Mesothelial cell of epicardium (in vitro differentiated cells): Measurements from ENCODE around the gene SAFB2. TPM values are rescaled to one million over a fixed set of nuclear protein-coding genes. Genes with fewer than 3 reads are reported as not detected.
"Not testable (repeated sequence)": the region's sequence is repeated elsewhere in the genome, so short reads cannot be mapped to it uniquely, and the experiment has no call there.

Experiments used
- DNase-seq, 2 experiments: peaks; one replicate each; pipeline ENCODE4 v3.0.0; 2021; ENCODE audit warnings: low spot score in 2 of 2; ENCODE audit not compliant: unreplicated experiment in 2 of 2
- H3K27ac Mint-ChIP-seq: 2 replicates; pipeline ENCODE4 v1.8.0; 2021; ENCODE audit warnings: mixed read lengths
- H3K27me3 Mint-ChIP-seq: 2 replicates; pipeline ENCODE4 v1.8.0; 2021; ENCODE audit warnings: low read depth, mixed read lengths
- H3K36me3 Mint-ChIP-seq: 2 replicates; pipeline ENCODE4 v1.8.0; 2021; ENCODE audit warnings: mixed read lengths
- H3K4me1 Mint-ChIP-seq: 2 replicates; pipeline ENCODE4 v1.8.0; 2021; ENCODE audit warnings: mixed read lengths
- H3K4me3 Mint-ChIP-seq: 2 replicates; pipeline ENCODE4 v1.8.0; 2021; ENCODE audit warnings: mild to moderate bottlenecking, moderate library complexity, mixed read lengths
- H3K9me3 Mint-ChIP-seq: 2 replicates; pipeline ENCODE4 v1.8.0; 2021; ENCODE audit warnings: mixed read lengths
- CTCF ChIP-seq: fragments of 200-600 bp; sonication (generic); IDR thresholded peaks from one replicate; pipeline ENCODE4 v1.5.0; 2021; ENCODE audit warnings: antibody characterized with exemption; ENCODE audit not compliant: unreplicated experiment
- total RNA-seq: library from RNA; stranded (reverse); gene quantifications from 3 replicates; pipeline ENCODE4 v1.2.1, GENCODE V29; 2021

SAFB2 gene
- total RNA-seq, 1 donor from 2014 or later, result 78.4 TPM

DNA sequence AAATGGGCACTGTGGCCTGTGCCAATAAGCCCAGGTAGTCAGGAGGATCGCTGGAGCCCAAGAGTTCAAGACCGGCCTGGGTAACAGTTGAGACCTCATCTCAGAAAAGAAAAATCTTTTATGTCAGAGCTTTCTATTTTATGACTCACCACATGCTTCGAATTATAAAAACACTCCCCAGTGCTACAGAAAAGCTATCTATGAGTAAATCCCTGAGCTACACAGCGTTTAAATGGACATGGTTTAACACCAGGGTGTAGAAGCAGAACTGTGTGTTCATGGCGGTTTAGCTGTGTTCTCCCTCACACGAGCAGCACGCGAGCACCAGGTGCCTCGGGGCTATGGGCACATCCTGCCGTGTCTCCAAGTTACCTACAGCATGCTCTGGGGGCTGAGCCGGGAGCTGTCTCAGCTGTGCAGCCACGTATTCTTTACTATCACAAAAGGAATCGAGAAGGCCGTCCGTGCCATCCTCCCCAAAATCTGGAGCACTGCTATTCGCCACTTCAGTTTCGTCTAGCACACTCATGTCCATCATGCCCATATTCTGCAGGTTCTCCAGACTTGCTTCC is 6.7 kb downstream of the SAFB2 start:
- Mint-ChIP-seq H3K4me3 (no peak overlapping the region), H3K27ac (no peak overlapping the region), H3K27me3 (no peaks in the 10 kb centered on the region), H3K36me3 (peaks cover 48% of the 10 kb centered on the region), H3K4me1 (peaks cover 5% of the 10 kb centered on the region), H3K9me3 (no peaks in the 10 kb centered on the region)
- no peak for TF ChIP-seq CTCF
- no peak for DNase-seq

DNA sequence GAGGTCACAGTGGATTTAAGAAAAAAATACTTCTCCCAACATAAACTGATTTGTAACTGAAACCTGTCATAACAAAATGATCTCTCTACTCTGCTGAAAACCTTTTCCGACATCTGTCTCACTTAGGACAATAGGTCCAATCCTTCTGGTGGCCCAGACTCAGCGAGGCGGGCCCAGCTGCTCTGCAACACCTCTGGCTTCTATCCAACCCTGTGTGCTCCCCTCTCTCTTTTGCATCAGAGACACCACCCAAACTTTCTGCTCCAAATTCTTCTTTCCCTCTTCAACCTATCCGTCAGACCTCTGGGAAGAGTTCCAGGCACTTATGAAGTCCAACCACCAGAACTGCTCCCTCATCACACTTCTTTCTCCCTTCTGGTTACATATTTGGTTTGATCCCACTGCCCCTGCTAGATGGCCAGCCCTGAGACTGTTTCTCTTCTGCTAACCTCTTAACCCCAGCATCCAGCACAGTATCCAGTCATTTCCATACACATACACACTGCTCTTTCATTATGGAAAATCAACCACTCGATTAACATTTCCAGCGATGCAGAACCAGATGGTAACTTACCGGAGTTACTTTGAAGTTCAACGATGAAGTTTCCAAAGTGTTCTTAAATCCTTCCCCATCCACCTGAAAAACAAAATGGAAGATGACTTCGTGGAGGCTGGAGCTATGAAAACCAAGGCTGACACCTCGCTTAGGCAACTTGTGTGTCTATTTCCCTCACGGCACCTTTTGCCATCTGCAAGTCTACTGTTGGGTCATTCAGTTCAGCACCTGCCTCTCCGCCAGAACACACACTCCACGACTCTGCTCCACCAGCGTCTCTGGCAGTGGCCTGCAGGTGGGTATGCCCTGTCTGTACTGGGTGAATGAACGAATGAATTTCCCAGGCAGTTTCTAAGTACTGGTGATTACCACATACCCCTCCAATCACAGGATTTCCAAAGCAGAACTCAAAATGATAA is 9.4 kb downstream of the SAFB2 start:
- Mint-ChIP-seq H3K4me3 (no peak overlapping the region), H3K27me3 (no peaks in the 10 kb centered on the region), H3K4me1 (no peaks in the 10 kb centered on the region), H3K9me3 (no peaks in the 10 kb centered on the region), H3K27ac (no peak overlapping the region), H3K36me3 (peaks cover 57% of the 10 kb centered on the region)
- TF ChIP-seq CTCF, result no peak
- no peak for DNase-seq

- no peak for DNase-seq
- H3K27ac Mint-ChIP-seq, result no peak overlapping the region
- no peaks in the 10 kb centered on the region for H3K4me1 Mint-ChIP-seq
- peaks cover 62% of the 10 kb centered on the region for H3K36me3 Mint-ChIP-seq
- H3K4me3 Mint-ChIP-seq, result no peak overlapping the region
- H3K27me3 Mint-ChIP-seq, result no peaks in the 10 kb centered on the region
- H3K9me3 Mint-ChIP-seq, result no peaks in the 10 kb centered on the region
- TF ChIP-seq CTCF, result no peak
These were observed 12.6 kb downstream of the SAFB2 start for GRCh38 chr19:5609881-5610448.

DNA sequence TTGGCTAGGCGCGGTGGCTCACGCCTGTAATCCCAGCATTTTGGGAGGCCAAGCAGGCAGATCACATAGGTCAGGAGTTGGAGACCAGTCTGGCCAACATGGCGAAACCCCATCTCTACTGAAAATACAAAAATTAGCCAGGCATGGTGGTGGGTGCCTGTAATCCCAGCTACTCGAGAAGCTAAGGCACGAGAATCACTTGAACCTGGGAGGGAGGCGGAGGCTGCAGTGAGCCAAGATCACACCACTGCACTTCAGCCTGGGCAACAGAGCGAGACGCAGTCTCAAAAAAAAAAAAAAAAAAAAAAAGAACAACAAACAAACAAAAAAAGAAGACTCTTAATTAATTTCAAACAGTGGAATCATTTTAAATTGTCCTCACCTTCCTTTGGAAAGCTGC is 13.8 kb downstream of the SAFB2 start:
- not testable (repeated sequence) for H3K9me3 Mint-ChIP-seq, H3K27me3 Mint-ChIP-seq, DNase-seq, H3K27ac Mint-ChIP-seq, H3K4me3 Mint-ChIP-seq, H3K4me1 Mint-ChIP-seq
- peaks cover 61% of the 10 kb centered on the region for H3K36me3 Mint-ChIP-seq

GRCh38 chr19:5608291-5608690 is 14.3 kb downstream of the SAFB2 start:
- Mint-ChIP-seq H3K9me3 (no peaks in the 10 kb centered on the region), H3K27ac (no peak overlapping the region), H3K4me1 (no peaks in the 10 kb centered on the region), H3K27me3 (no peaks in the 10 kb centered on the region), H3K36me3 (peaks cover 61% of the 10 kb centered on the region), H3K4me3 (no peak overlapping the region)
- no peak for DNase-seq
- TF ChIP-seq CTCF, result no peak
